ENCODE results near the gene USP36. TPM values are rescaled to one million over a fixed set of nuclear protein-coding genes. Genes with fewer than 3 reads are reported as not detected.

Gene USP36
- total and polyA plus RNA-seq, 4 donors = 8.0 to 20.7 (median 10.5) TPM

DNA sequence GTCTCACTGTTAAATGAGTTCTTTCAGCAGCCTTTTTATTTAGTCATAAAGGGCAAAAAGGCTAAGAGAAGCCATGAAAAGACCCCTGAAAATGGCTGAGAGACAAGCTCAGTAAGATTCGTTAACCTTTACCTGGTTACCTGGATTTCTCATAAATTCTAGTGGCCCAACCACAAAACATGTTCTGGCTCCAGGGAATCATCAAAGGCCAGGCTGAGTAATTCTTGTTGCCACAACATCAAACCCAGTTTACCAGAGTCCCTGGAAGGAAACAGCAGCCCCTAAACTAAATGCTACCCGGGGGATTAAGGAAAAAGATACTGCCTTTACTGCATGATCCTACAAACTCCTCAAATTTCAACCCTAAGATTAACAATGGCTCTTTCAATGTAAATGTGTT lies 74.4 kb downstream of the USP36 start:
- H3K4me3 ChIP-seq (ENCODE audit: low read depth in 1 of 3, low read length in 3 of 3) = no peak overlapping the region
- H3K4me1 ChIP-seq (ENCODE audit: control insufficient read depth in 4 of 4, insufficient read depth in 4 of 4, low read length in 3 of 4) = peaks cover 13 to 23% (median 16%) of the 10 kb centered on the region in 4 donors
- no peak for TF ChIP-seq NR2F2 (IDR thresholded peaks at IDR 0.05)
- no peak for TF ChIP-seq SP1 (IDR thresholded peaks at IDR 0.05)
- TF ChIP-seq JUND (IDR thresholded peaks at IDR 0.05) = no peak
- TF ChIP-seq RAD21 (IDR thresholded peaks at IDR 0.05) = no peak
- TF ChIP-seq, protein P1, sequence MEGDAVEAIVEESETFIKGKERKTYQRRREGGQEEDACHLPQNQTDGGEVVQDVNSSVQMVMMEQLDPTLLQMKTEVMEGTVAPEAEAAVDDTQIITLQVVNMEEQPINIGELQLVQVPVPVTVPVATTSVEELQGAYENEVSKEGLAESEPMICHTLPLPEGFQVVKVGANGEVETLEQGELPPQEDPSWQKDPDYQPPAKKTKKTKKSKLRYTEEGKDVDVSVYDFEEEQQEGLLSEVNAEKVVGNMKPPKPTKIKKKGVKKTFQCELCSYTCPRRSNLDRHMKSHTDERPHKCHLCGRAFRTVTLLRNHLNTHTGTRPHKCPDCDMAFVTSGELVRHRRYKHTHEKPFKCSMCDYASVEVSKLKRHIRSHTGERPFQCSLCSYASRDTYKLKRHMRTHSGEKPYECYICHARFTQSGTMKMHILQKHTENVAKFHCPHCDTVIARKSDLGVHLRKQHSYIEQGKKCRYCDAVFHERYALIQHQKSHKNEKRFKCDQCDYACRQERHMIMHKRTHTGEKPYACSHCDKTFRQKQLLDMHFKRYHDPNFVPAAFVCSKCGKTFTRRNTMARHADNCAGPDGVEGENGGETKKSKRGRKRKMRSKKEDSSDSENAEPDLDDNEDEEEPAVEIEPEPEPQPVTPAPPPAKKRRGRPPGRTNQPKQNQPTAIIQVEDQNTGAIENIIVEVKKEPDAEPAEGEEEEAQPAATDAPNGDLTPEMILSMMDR (IDR thresholded peaks at IDR 0.05; ENCODE audit: low read depth, low read length, missing input control) = no peak
- TF ChIP-seq RXRA (IDR thresholded peaks at IDR 0.05) = no peak
- TF ChIP-seq FOXA1 (IDR thresholded peaks at IDR 0.05) = no peak
- no peak for TF ChIP-seq HNF4A (conservative IDR thresholded peaks at IDR 0.05)
- TF ChIP-seq, protein P2, sequence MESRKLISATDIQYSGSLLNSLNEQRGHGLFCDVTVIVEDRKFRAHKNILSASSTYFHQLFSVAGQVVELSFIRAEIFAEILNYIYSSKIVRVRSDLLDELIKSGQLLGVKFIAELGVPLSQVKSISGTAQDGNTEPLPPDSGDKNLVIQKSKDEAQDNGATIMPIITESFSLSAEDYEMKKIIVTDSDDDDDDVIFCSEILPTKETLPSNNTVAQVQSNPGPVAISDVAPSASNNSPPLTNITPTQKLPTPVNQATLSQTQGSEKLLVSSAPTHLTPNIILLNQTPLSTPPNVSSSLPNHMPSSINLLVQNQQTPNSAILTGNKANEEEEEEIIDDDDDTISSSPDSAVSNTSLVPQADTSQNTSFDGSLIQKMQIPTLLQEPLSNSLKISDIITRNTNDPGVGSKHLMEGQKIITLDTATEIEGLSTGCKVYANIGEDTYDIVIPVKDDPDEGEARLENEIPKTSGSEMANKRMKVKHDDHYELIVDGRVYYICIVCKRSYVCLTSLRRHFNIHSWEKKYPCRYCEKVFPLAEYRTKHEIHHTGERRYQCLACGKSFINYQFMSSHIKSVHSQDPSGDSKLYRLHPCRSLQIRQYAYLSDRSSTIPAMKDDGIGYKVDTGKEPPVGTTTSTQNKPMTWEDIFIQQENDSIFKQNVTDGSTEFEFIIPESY (IDR thresholded peaks at IDR 0.05) = no peak
- TF ChIP-seq, protein P3, sequence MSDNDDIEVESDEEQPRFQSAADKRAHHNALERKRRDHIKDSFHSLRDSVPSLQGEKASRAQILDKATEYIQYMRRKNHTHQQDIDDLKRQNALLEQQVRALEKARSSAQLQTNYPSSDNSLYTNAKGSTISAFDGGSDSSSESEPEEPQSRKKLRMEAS (IDR thresholded peaks at IDR 0.05) = no peak
- no peak for TF ChIP-seq FOXA2 (IDR thresholded peaks at IDR 0.05)
- TF ChIP-seq TAF1 (conservative IDR thresholded peaks at IDR 0.05) = no peak
- TF ChIP-seq YY1 (IDR thresholded peaks at IDR 0.05) = no peak
- TF ChIP-seq, protein P4, sequence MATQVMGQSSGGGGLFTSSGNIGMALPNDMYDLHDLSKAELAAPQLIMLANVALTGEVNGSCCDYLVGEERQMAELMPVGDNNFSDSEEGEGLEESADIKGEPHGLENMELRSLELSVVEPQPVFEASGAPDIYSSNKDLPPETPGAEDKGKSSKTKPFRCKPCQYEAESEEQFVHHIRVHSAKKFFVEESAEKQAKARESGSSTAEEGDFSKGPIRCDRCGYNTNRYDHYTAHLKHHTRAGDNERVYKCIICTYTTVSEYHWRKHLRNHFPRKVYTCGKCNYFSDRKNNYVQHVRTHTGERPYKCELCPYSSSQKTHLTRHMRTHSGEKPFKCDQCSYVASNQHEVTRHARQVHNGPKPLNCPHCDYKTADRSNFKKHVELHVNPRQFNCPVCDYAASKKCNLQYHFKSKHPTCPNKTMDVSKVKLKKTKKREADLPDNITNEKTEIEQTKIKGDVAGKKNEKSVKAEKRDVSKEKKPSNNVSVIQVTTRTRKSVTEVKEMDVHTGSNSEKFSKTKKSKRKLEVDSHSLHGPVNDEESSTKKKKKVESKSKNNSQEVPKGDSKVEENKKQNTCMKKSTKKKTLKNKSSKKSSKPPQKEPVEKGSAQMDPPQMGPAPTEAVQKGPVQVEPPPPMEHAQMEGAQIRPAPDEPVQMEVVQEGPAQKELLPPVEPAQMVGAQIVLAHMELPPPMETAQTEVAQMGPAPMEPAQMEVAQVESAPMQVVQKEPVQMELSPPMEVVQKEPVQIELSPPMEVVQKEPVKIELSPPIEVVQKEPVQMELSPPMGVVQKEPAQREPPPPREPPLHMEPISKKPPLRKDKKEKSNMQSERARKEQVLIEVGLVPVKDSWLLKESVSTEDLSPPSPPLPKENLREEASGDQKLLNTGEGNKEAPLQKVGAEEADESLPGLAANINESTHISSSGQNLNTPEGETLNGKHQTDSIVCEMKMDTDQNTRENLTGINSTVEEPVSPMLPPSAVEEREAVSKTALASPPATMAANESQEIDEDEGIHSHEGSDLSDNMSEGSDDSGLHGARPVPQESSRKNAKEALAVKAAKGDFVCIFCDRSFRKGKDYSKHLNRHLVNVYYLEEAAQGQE (IDR thresholded peaks at IDR 0.05) = no peak
- TF ChIP-seq EGR1 (IDR thresholded peaks at IDR 0.05; ENCODE audit: low read depth in 2 of 2) = no peak
- no peak for TF ChIP-seq GABPA (IDR thresholded peaks at IDR 0.05 in 1 of 2, conservative IDR thresholded peaks at IDR 0.05 in 1 of 2)
- TF ChIP-seq, protein P5, sequence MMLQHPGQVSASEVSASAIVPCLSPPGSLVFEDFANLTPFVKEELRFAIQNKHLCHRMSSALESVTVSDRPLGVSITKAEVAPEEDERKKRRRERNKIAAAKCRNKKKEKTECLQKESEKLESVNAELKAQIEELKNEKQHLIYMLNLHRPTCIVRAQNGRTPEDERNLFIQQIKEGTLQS (IDR thresholded peaks at IDR 0.05) = no peak
- no peak for TF ChIP-seq HNF4G (IDR thresholded peaks at IDR 0.05)
- no peak for DNase-seq (ENCODE audit: low spot score)
- H3K27ac ChIP-seq (ENCODE audit: low read depth in 1 of 2, low read length in 2 of 2) = no peak overlapping the region
- H3K9me3 ChIP-seq (ENCODE audit: control insufficient read depth in 4 of 4, low read length in 3 of 4) = no peaks in the 10 kb centered on the region
- H3K9ac ChIP-seq (ENCODE audit: low read depth in 1 of 2, low read length in 2 of 2) = no peak overlapping the region
- H3K36me3 ChIP-seq (ENCODE audit: control insufficient read depth in 4 of 4, insufficient read depth in 3 of 4, low read depth in 1 of 4, low read length in 3 of 4) = no peaks in the 10 kb centered on the region
- 93% methylated on average over 2 of the region's 2 CpGs for WGBS
- H3K27me3 ChIP-seq (ENCODE audit: control insufficient read depth in 4 of 4, insufficient read depth in 4 of 4, low read length in 3 of 4) = no peaks in the 10 kb centered on the region
